ENCODE results near the gene DCDC2.

The DCDC2 gene

GRCh38 chr6:24140591-24140990 is 217.3 kb downstream of the DCDC2 start:
- no peak for DNase-seq

DNA sequence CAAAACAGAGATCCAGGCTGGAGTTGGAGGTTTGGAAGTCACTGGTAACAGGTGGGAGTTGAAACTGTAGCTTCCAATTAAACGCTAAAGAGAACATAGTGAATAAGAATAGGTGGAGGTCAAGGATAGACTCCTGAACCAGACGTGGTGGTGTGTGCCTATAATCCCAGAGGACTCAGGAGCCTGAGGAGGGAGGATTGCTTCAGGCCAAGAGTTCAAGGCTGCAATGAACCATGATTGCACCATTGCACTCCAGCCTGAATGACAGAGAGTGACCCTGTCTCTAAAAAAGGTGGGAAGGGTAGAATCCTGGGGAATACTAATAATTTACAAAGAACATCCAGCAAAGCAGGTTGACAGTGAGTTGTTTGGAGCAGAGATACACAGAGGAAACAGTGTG is 218.2 kb downstream of the DCDC2 start:
- DNase-seq, result no peak

DNA sequence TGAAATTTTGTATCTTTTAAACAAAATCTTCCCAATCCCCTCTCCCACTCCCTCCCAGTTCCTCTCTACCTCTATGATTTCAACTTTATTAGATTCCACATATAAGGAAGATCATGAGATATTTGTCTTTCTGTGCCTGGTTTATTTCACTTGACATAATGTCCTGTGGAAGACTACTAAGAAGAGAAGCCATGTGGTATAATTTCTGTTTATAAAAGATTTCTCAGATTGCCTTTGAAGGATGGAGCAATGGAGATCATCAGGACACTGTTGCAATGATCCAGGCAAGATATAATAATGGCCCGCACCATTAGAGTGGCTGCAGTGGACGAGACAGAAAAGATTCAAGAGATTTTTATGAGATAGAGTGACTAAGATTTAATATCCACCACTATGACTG is 218.8 kb downstream of the DCDC2 start:
- DNase-seq, result no peak

GRCh38 chr6:24131751-24132150 is 226.1 kb downstream of the DCDC2 start:
- DNase-seq, result no peak

- no peak for DNase-seq
Observed at GRCh38 chr6:24127316-24127715, 230.5 kb downstream of the DCDC2 start.

DNA sequence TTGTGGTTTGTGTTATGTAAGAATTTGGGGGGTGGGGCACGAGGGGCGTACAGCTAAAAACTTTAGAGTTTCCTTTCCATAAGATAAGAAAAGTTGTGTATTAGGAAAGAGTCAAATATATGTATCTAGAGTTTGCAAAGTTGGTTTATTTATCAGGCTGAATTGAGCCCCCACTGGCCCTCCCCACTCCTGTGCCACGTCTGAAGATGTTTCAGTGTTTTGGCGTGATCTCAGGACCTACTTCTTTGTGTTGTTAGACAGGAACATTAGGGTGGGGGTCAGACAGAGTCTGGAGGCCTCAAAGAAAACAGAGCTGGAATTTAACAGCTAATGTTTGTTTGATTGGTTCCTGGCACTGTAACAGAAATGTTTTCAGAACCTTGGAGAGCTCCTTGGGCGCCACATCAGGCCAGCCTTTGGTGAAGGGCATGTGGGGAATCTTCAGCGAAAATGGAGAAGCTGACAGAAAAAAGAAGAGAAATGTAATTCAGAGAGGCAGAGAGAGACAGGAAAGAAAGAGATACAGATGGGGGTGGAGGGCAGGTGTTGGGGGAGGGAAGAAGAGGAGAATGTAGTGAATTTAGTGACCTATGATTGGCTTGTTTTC is 231.2 kb downstream of the DCDC2 start:
- no peak for DNase-seq

GRCh38 chr6:24125980-24126379 is 231.9 kb downstream of the DCDC2 start, which contains the start of gene NRSN1:
NRSN1 (plus strand) TSS chr6:24126215; CDS start chr6:24134328, 8,113 bp downstream.
- DNase-seq, result peak; percentile 62

DNA sequence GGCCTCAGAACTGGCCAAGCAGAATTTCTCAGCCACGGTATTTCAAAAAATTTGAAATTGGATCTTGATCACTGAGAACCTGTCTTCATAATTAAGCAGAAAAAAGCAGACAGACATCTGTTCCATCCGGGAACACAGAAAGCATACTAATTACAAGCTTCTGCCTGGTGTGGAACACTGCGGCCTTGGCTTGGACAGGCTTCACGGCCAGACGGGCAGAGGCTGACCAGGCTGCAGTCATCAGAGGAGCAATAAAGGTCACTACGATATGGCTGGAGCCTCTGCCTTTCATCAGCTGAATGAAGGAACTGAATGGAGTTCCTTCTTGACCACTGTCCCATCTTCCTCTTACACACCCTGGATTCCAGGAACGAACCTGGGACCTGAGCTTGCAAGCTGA is 235.7 kb downstream of the DCDC2 start:
- DNase-seq, result no peak
